K562 (cell line): Measurements from ENCODE around the gene ERGIC3. TPM values are rescaled to one million over a fixed set of nuclear protein-coding genes. Genes with fewer than 3 reads are reported as not detected.

Source experiments
- ADNP ChIP-seq: fragments of 200-800 bp; sonication (Bioruptor generic); IDR thresholded peaks from 2 replicates; pipeline ENCODE4 v1.6.1; 2016; ENCODE audit warnings: missing genetic modification characterization, missing compliant biosample characterization
- ATF1 ChIP-seq, 2 experiments: fragments of 450-650 bp in 1 of 2; IDR thresholded peaks; 2 replicates each; pipeline ENCODE4 v1.6.1; 2016; ENCODE audit warnings: missing compliant biosample characterization in 1 of 2, missing genetic modification characterization in 1 of 2
- BDP1 ChIP-seq: IDR thresholded peaks from 3 replicates; pipeline ENCODE4 v1.6.1; 2011; ENCODE audit not compliant: insufficient read length, insufficient read depth
- CC2D1A ChIP-seq: fragments of 450-650 bp; IDR thresholded peaks from 2 replicates; pipeline ENCODE4 v1.6.1; 2017; ENCODE audit warnings: mild to moderate bottlenecking
- CHCHD3 ChIP-seq: fragments of 250-450 bp; sonication (Bioruptor Pico); IDR thresholded peaks from 2 replicates; pipeline ENCODE4 v2.1.2; 2022; ENCODE audit warnings: mild to moderate bottlenecking
- FOXM1 ChIP-seq, 2 experiments: fragments of 450-650 bp in 1 of 2; sonication (generic) in 1 of 2; formaldehyde crosslinking in 1 of 2; IDR thresholded peaks; 2 replicates each; pipeline versions ENCODE4 v1.6.1 to v1.9.0; 2017 to 2022; ENCODE audit warnings: low read depth in 2 of 2, mild to moderate bottlenecking in 2 of 2, missing genetic modification reagents in 1 of 2, moderate library complexity in 1 of 2
- FOXO4 ChIP-seq: fragments of 450-650 bp; formaldehyde crosslinking; IDR thresholded peaks from 2 replicates; pipeline ENCODE4 v1.4.0; 2020; ENCODE audit warnings: mild to moderate bottlenecking, moderate library complexity
- FUS ChIP-seq: fragments of 200-400 bp; formaldehyde crosslinking; optimal IDR thresholded peaks from 2 replicates; pipeline ENCODE3; 2017; ENCODE audit warnings: low read depth, low read length
- LCOR ChIP-seq: sonication (generic); formaldehyde crosslinking; IDR thresholded peaks from 2 replicates; pipeline ENCODE4 v1.8.0; 2022; ENCODE audit warnings: mild to moderate bottlenecking, missing genetic modification reagents
- MEF2A ChIP-seq: IDR thresholded peaks from 2 replicates; pipeline ENCODE4 v1.6.1; 2011; ENCODE audit warnings: low read depth, mild to moderate bottlenecking, low read length, moderate library complexity; ENCODE audit not compliant: control insufficient read depth
- MYBL2 ChIP-seq, 2 experiments: fragments of 450-650 bp in 1 of 2; sonication (generic) in 1 of 2; formaldehyde crosslinking in 1 of 2; IDR thresholded peaks; 2 replicates each; pipeline versions ENCODE4 v1.6.1 to v1.8.1; 2017 to 2022; ENCODE audit warnings: borderline replicate concordance in 1 of 2, inconsistent platforms in 1 of 2, low read depth in 1 of 2, mild to moderate bottlenecking in 1 of 2, missing genetic modification reagents in 1 of 2, moderate library complexity in 1 of 2
- NR4A1 ChIP-seq, 2 experiments: fragments of 250-450 bp in 1 of 2; fragments of 450-650 bp in 1 of 2; sonication (Bioruptor Pico) in 1 of 2; IDR thresholded peaks; 2 replicates each; pipeline versions ENCODE4 v1.4.0 to v1.6.1; 2016 to 2020; ENCODE audit warnings: mild to moderate bottlenecking in 2 of 2, missing compliant biosample characterization in 1 of 2, missing genetic modification characterization in 1 of 2, moderate library complexity in 1 of 2
- PHF21A ChIP-seq: fragments of 450-650 bp; IDR thresholded peaks from 2 replicates; pipeline ENCODE4 v1.6.1; 2017; ENCODE audit warnings: low read depth, borderline replicate concordance
- POLR2A ChIP-seq: fragments of 450-650 bp; conservative IDR thresholded peaks from 2 replicates; pipeline ENCODE4 v1.6.1; 2016
- SPI1 ChIP-seq: IDR thresholded peaks from 2 replicates; pipeline ENCODE4 v1.6.1; 2011; ENCODE audit warnings: low read depth, low read length, control low read depth, borderline replicate concordance
- TSC22D4 ChIP-seq: fragments of 450-650 bp; IDR thresholded peaks from 2 replicates; pipeline ENCODE4 v1.6.1; 2016; ENCODE audit warnings: missing genetic modification characterization, missing biosample characterization, control low read depth
- ZBTB7A ChIP-seq: IDR thresholded peaks from 2 replicates; pipeline ENCODE4 v1.6.1; 2011; ENCODE audit warnings: low read depth, mild to moderate bottlenecking, low read length, moderate library complexity, borderline replicate concordance; ENCODE audit not compliant: control insufficient read depth
- ZBTB8A ChIP-seq: fragments of 450-650 bp; IDR thresholded peaks from 2 replicates; pipeline ENCODE4 v1.6.1; 2018; ENCODE audit warnings: mild to moderate bottlenecking, moderate library complexity; ENCODE audit not compliant: partially characterized antibody
- ZNF197 ChIP-seq: fragments of 200-800 bp; sonication (Bioruptor generic); IDR thresholded peaks from 2 replicates; pipeline ENCODE4 v1.6.1; 2016; ENCODE audit warnings: low read depth, missing genetic modification characterization, missing compliant biosample characterization
- ZNF23 ChIP-seq: fragments of 250-450 bp; sonication (Bioruptor Pico); IDR thresholded peaks from 2 replicates; pipeline ENCODE4 v1.4.0; 2020; ENCODE audit warnings: mild to moderate bottlenecking
- ZNF239 ChIP-seq: fragments of 250-450 bp; sonication (Bioruptor Pico); IDR thresholded peaks from 2 replicates; pipeline ENCODE4 v1.4.0; 2020; ENCODE audit warnings: mild to moderate bottlenecking
- ZNF282 ChIP-seq: sonication (generic); formaldehyde crosslinking; IDR thresholded peaks from 2 replicates; pipeline ENCODE4 v1.8.1; 2023; ENCODE audit warnings: missing genetic modification reagents
- ZNF41 ChIP-seq: fragments of 250-450 bp; sonication (Bioruptor Pico); conservative IDR thresholded peaks from 2 replicates; pipeline ENCODE4 v1.4.0; 2020; ENCODE audit warnings: mild to moderate bottlenecking
- ZNF511 ChIP-seq: sonication (generic); formaldehyde crosslinking; IDR thresholded peaks from 2 replicates; pipeline ENCODE4 v1.8.0; 2022; ENCODE audit warnings: mild to moderate bottlenecking, missing genetic modification reagents
- ZNF764 ChIP-seq: fragments of 250-450 bp; sonication (Bioruptor Pico); IDR thresholded peaks from 2 replicates; pipeline ENCODE4 v1.4.0; 2020; ENCODE audit warnings: low read depth, mild to moderate bottlenecking, moderate library complexity
- polyA plus RNA-seq, 8 experiments: library from polyadenylated mRNA; depleted of rRNA in 4 of 8; stranded (reverse) in 5 of 8; unstranded in 3 of 8; fragments of >200 nt; fragmentation: Nextera tagmentation in 2 of 8; fragmentation: Illumina TruSeq in 1 of 8; extraction: Ambion mirVana in 2 of 8; extraction: Trizol in 1 of 8; gene quantifications; 2 replicates each; pipeline versions ENCODE4 v1.2.1 to v1.2.3, GENCODE V29; 2011 to 2014; ENCODE audit warnings: inconsistent platforms in 1 of 8, missing spikeins in 1 of 8
- total RNA-seq, 7 experiments: library from RNA; depleted of rRNA in 6 of 7; stranded (reverse); fragments of >200 nt in 6 of 7; fragmentation: Illumina TruSeq in 2 of 7; extraction: Trizol in 2 of 7; gene quantifications; 2 replicates each; pipeline versions ENCODE4 v1.2.1 to v1.2.3, GENCODE V29; 2011 to 2021; ENCODE audit warnings: low replicate concordance in 1 of 7
- TF ChIP-seq, protein P1 (sequence below), 2 experiments: fragments of 450-650 bp in 1 of 2; sonication (generic) in 1 of 2; formaldehyde crosslinking; conservative IDR thresholded peaks; 2 replicates each; pipeline versions ENCODE4 v1.4.0 to v1.8.1; 2020 to 2022; ENCODE audit warnings: mild to moderate bottlenecking in 1 of 2, missing genetic modification reagents in 1 of 2

The ERGIC3 gene
- total and polyA plus RNA-seq, 9 of the 15 experiments (the other 6 are each of a cell fraction or from before 2014, with no cell fraction given) = 121 to 278 (median 184) TPM

DNA sequence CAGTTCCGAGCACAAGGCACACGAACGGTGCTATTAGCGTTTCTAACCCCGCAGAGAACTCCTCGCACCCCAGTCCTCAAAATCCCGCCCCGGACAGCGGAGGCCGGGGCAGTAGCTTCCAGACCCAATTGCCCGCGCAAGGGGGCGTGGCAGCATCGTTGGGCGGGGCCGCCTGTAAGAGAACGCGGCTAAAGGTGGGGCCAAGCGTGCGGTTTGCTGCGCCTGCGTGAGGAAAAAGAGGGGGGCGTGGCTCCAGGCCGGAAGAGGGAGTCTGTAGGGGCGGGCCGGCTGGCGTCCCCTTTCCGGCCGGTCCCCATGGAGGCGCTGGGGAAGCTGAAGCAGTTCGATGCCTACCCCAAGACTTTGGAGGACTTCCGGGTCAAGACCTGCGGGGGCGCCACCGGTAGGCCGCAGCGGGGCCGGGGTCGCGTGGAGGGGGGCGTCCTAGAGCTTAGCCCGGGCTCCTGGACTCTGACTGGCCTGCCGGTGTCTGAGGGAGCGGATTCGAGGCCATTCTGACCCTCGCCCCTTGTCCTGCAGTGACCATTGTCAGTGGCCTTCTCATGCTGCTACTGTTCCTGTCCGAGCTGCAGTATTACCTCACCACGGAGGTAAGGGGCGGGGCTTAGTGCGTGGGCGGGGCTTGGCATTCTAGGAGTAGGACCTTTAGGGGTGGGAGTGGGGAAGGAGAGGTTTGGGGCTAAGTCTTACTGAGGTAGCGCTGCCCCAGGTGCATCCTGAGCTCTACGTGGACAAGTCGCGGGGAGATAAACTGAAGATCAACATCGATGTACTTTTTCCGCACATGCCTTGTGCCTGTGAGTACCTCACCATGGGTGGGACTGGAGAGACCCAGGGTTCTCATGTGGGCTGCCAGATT lies at the start of gene ERGIC3 (continued):
- TF ChIP-seq NR4A1 (CRISPR knock-in tag; IDR thresholded peaks at IDR 0.05) (no peak), NR4A1 (tag; IDR thresholded peaks at IDR 0.05) (no peak), ZNF764 (peak; percentile 70; the same call in 1 of the 2 replicates), MYBL2 (IDR thresholded peaks at IDR 0.05; ENCODE audit: low read depth) (no peak), MYBL2 (CRISPR knock-in tag; IDR thresholded peaks at IDR 0.05; ENCODE audit: borderline replicate concordance) (no peak), FOXO4 (CRISPR knock-in tag) (peak; percentile 81; the same call in 1 of the 2 replicates), MEF2A (no peak), BDP1 (no peak), ADNP (tag) (no peak), TSC22D4 (tag) (no peak), ZNF41 (CRISPR knock-in tag) (no peak), FUS (no peak), SPI1 (no peak), ZNF23 (CRISPR knock-in tag) (no peak), ZBTB7A (peak; percentile 86), CC2D1A (no peak), PHF21A (no peak), FOXM1 (IDR thresholded peaks at IDR 0.05; ENCODE audit: low read depth) (no peak), FOXM1 (CRISPR knock-in tag; IDR thresholded peaks at IDR 0.05; ENCODE audit: low read depth) (no peak), ATF1 (CRISPR knock-in tag; IDR thresholded peaks at IDR 0.05) (no peak), ATF1 (tag; IDR thresholded peaks at IDR 0.05) (peak; percentile 67), ZNF511 (CRISPR knock-in tag) (no peak), ZNF282 (no peak), CHCHD3 (CRISPR knock-in tag) (no peak), ZNF239 (CRISPR knock-in tag) (no peak), ZBTB8A (no peak), LCOR (CRISPR knock-in tag) (peak; percentile 51; the same call in 1 of the 2 replicates), ZNF197 (CRISPR knock-in tag) (no peak), POLR2A (peak; percentile 92)
- TF ChIP-seq, protein P1, sequence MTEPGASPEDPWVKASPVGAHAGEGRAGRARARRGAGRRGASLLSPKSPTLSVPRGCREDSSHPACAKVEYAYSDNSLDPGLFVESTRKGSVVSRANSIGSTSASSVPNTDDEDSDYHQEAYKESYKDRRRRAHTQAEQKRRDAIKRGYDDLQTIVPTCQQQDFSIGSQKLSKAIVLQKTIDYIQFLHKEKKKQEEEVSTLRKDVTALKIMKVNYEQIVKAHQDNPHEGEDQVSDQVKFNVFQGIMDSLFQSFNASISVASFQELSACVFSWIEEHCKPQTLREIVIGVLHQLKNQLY (CRISPR knock-in tag; conservative IDR thresholded peaks at IDR 0.05) = no peak
